HFF-Myc (cell line): ENCODE results near the gene APOBEC3C.
"Not testable (repeated sequence)": the region's sequence is repeated elsewhere in the genome, so short reads cannot be mapped to it uniquely, and the experiment has no call there.

ENCODE experiments used
- DNase-seq: peaks from one replicate; pipeline ENCODE4 v3.0.0-alpha.2; 2011; ENCODE audit warnings: low read depth; ENCODE audit errors: extremely low read depth
- H3K4me3 ChIP-seq: replicated peaks from 2 replicates; pipeline ENCODE4 v1.5.1; 2011; ENCODE audit warnings: low read depth, mild to moderate bottlenecking, control low read depth, low read length
- CTCF ChIP-seq: IDR thresholded peaks from 2 replicates; pipeline ENCODE4 v1.5.1; 2012; ENCODE audit warnings: mild to moderate bottlenecking, low read depth, low read length, control low read depth; ENCODE audit errors: missing control alignments

APOBEC3C gene

GRCh38 chr22:39016592-39016991 is 2.5 kb downstream of the APOBEC3C start:
- TF ChIP-seq CTCF: no peak
- DNase-seq: no peak
- H3K4me3 ChIP-seq: no peak overlapping the region

- DNase-seq: no peak
- no peak for TF ChIP-seq CTCF
- no peak overlapping the region for H3K4me3 ChIP-seq
Observed at GRCh38 chr22:39017596-39018365, 3.7 kb downstream of the APOBEC3C start.

- peak; percentile 42 for DNase-seq
- not testable (repeated sequence) for H3K4me3 ChIP-seq
Observed at GRCh38 chr22:39020021-39020651, 6.1 kb downstream of the APOBEC3C start.

- H3K4me3 ChIP-seq: no peak overlapping the region
- no peak for DNase-seq
Observed at GRCh38 chr22:39021552-39022250, 7.6 kb downstream of the APOBEC3C start.

GRCh38 chr22:39024519-39025308 is 10.7 kb downstream of the APOBEC3C start:
- TF ChIP-seq CTCF: no peak
- H3K4me3 ChIP-seq: no peak overlapping the region

More at GRCh38 chr22:39021552-39022250, 7.6 kb downstream of the APOBEC3C start:
- TF ChIP-seq CTCF: no peak

GRCh38 chr22:39026509-39027150 is 12.6 kb downstream of the APOBEC3C start:
- H3K4me3 ChIP-seq: no peak overlapping the region
- DNase-seq: no peak
- TF ChIP-seq CTCF: no peak

More at GRCh38 chr22:39024519-39025308, 10.7 kb downstream of the APOBEC3C start:
- no peak for DNase-seq
